GM18502 (cell line): ENCODE measurements around the gene EQTN.

Experiments used
- ATAC-seq: cut with Tn5 transposase; IDR thresholded peaks from one replicate; pipeline ENCODE4 v1.9.1; 2021; ENCODE audit warnings: mild to moderate bottlenecking; ENCODE audit not compliant: unreplicated experiment, poor library complexity

The EQTN gene

GRCh38 chr9:27297050-27297449 is at the start of gene EQTN:
Gene EQTN, minus strand, starts transcription at chr9:27297150. Its CDS starts 95 bp downstream, at chr9:27297055.
- ATAC-seq = no peak

- ATAC-seq = no peak
These were observed 47.8 kb upstream of the EQTN start for GRCh38 chr9:27344776-27345175.

GRCh38 chr9:27341545-27342294 is 44.8 kb upstream of the EQTN start:
- no peak for ATAC-seq

GRCh38 chr9:27340961-27341511 is 44.1 kb upstream of the EQTN start:
- no peak for ATAC-seq

GRCh38 chr9:27340285-27340674 is 43.3 kb upstream of the EQTN start:
- no peak for ATAC-seq

- ATAC-seq = no peak
These were observed 42.8 kb upstream of the EQTN start for GRCh38 chr9:27339661-27340284.

GRCh38 chr9:27338527-27338903 is 41.6 kb upstream of the EQTN start:
- no peak for ATAC-seq

GRCh38 chr9:27337833-27338526 is 41.0 kb upstream of the EQTN start:
- ATAC-seq = no peak

GRCh38 chr9:27337236-27337635 is 40.3 kb upstream of the EQTN start:
- ATAC-seq = no peak

GRCh38 chr9:27336829-27337228 is 39.9 kb upstream of the EQTN start:
- ATAC-seq = no peak

GRCh38 chr9:27336126-27336525 is 39.2 kb upstream of the EQTN start:
- no peak for ATAC-seq

GRCh38 chr9:27335075-27335474 is 38.1 kb upstream of the EQTN start:
- no peak for ATAC-seq

- ATAC-seq = peak; percentile 78
These were observed 36.5 kb upstream of the EQTN start for GRCh38 chr9:27333241-27334052.

GRCh38 chr9:27331393-27331792 is 34.4 kb upstream of the EQTN start:
- ATAC-seq = no peak

GRCh38 chr9:27329291-27329690 is 32.3 kb upstream of the EQTN start:
- ATAC-seq = no peak

- ATAC-seq = no peak
These were observed 31.5 kb upstream of the EQTN start for GRCh38 chr9:27328483-27328882.

- no peak for ATAC-seq
These were observed 14.2 kb upstream of the EQTN start for GRCh38 chr9:27311184-27311583.

GRCh38 chr9:27310582-27310981 is 13.6 kb upstream of the EQTN start:
- ATAC-seq = no peak

GRCh38 chr9:27308691-27309390 is 11.9 kb upstream of the EQTN start:
- no peak for ATAC-seq

GRCh38 chr9:27304521-27304920 is 7.6 kb upstream of the EQTN start:
- no peak for ATAC-seq
